ENCODE measurements around the gene KIF1B. TPM values are rescaled to one million over a fixed set of nuclear protein-coding genes. Genes with fewer than 3 reads are reported as not detected.

KIF1B gene
- total and polyA plus RNA-seq, 8 donors: 36.0 to 46.7 (median 39.7) TPM

GRCh38 chr1:10398734-10399443, 188.5 kb downstream of the KIF1B start, which contains the start of gene PGD:
Gene PGD, plus strand, starts transcription at chr1:10399064. Its CDS starts 54 bp downstream, at chr1:10399118.
- intact Hi-C loops (cut with DNase I): no loop called here
- Histone ChIP-seq H3K4me1 (peaks cover 0 to 55% of the 10 kb centered on the region in 2 donors), H3K9me3 (peaks cover 0 to 2% of the 10 kb centered on the region in 2 donors), H3K27ac (peak within 1 kb of the TSS; percentile 91 to 97), H3K27me3 (no peaks in the 10 kb centered on the region), H3K36me3 (peaks cover 0 to 30% of the 10 kb centered on the region in 2 donors), H3K4me3 (peak within 1 kb of the TSS; percentile 72 to 84)
- peak; percentile 99 for ATAC-seq
- peak; percentile 93 to 100 (median 98) for DNase-seq
- no peak for TF ChIP-seq CTCF (IDR thresholded peaks at IDR 0.05)

- Histone ChIP-seq H3K9me3 (peaks cover 0 to under 1% of the 10 kb centered on the region in 2 donors), H3K4me1 (peaks cover 0 to 58% of the 10 kb centered on the region in 2 donors), H3K27ac (peak overlapping the region; percentile 91 to 97), H3K27me3 (no peaks in the 10 kb centered on the region), H3K4me3 (peak overlapping the region; percentile 72 to 84), H3K36me3 (peaks cover 0 to 37% of the 10 kb centered on the region in 2 donors)
- peak; percentile 19 to 86 (median 46) for DNase-seq
- TF ChIP-seq CTCF (IDR thresholded peaks at IDR 0.05): no peak
- intact Hi-C loops (cut with DNase I): no loop called here
- ATAC-seq: peak; percentile 4
Observed at GRCh38 chr1:10399444-10399941, 189.1 kb downstream of the KIF1B start.

- H3K4me3 ChIP-seq: peak overlapping the region; percentile 72 to 84
- intact Hi-C loops (cut with DNase I): no loop called here
- peaks cover 0 to 58% of the 10 kb centered on the region in 2 donors for H3K4me1 ChIP-seq
- H3K36me3 ChIP-seq: peaks cover 0 to 42% of the 10 kb centered on the region in 2 donors
- no peaks in the 10 kb centered on the region for H3K27me3 ChIP-seq
- H3K27ac ChIP-seq: peak overlapping the region; percentile 91 to 97
- DNase-seq (no peak), ATAC-seq (no peak)
- no peak for TF ChIP-seq CTCF (IDR thresholded peaks at IDR 0.05)
- no peaks in the 10 kb centered on the region for H3K9me3 ChIP-seq
Observed at GRCh38 chr1:10400013-10400412, 189.6 kb downstream of the KIF1B start.

GRCh38 chr1:10401281-10401680, 190.9 kb downstream of the KIF1B start:
- no peak for DNase-seq
- Histone ChIP-seq H3K4me1 (peaks cover 0 to 58% of the 10 kb centered on the region in 2 donors), H3K9me3 (no peaks in the 10 kb centered on the region), H3K4me3 (peak overlapping the region in 1 of 2 donors; percentile 84), H3K27me3 (no peaks in the 10 kb centered on the region), H3K27ac (peak overlapping the region in 1 of 2 donors; percentile 97), H3K36me3 (peaks cover 0 to 53% of the 10 kb centered on the region in 2 donors)
- no peak for ATAC-seq
- intact Hi-C loops (cut with DNase I): no loop called here
- TF ChIP-seq CTCF (IDR thresholded peaks at IDR 0.05): no peak

- no peak for TF ChIP-seq CTCF (IDR thresholded peaks at IDR 0.05)
- Histone ChIP-seq H3K4me3 (no peak overlapping the region), H3K27me3 (no peaks in the 10 kb centered on the region), H3K27ac (no peak overlapping the region), H3K9me3 (no peaks in the 10 kb centered on the region), H3K4me1 (peaks cover 0 to 50% of the 10 kb centered on the region in 2 donors), H3K36me3 (peaks cover 0 to 69% of the 10 kb centered on the region in 2 donors)
- no peak for DNase-seq
- intact Hi-C loops (cut with DNase I): no loop called here
- ATAC-seq: no peak
Observed at GRCh38 chr1:10402729-10403274, 192.4 kb downstream of the KIF1B start.
